Natural killer cell (primary cell): ENCODE measurements around the gene PRSS21. TPM values are rescaled to one million over a fixed set of nuclear protein-coding genes. Genes with fewer than 3 reads are reported as not detected.

Experiments
- ATAC-seq, 3 donors: fragments of 150-1000 bp in 2 of 3; fragments of 200-7000 bp in 1 of 3; cut with Tn5 transposase; 1 replicate in 1 of 3; 2 replicates in 2 of 3; pipeline ENCODE4 v1.10.0; 2021; ENCODE audit warnings: mild to moderate bottlenecking in 2 of 3, moderate library complexity in 2 of 3
- DNase-seq, 2 donors: peaks; one replicate each; pipeline versions ENCODE4 v3.0.0 to v3.0.0-alpha.2; 2013 to 2021; ENCODE audit warnings: mixed read lengths in 1 of 2
- H3K27ac ChIP-seq: one replicate; pipeline ENCODE4 v1.5.1; 2013; ENCODE audit warnings: mild to moderate bottlenecking, low read length
- H3K27me3 ChIP-seq: one replicate; pipeline ENCODE4 v1.6.1; 2013; ENCODE audit warnings: low read length; ENCODE audit not compliant: control insufficient read depth, insufficient read depth
- H3K36me3 ChIP-seq: one replicate; pipeline ENCODE4 v1.6.1; 2013; ENCODE audit warnings: low read length; ENCODE audit not compliant: control insufficient read depth, insufficient read depth
- H3K4me1 ChIP-seq: one replicate; pipeline ENCODE4 v1.6.1; 2013; ENCODE audit warnings: low read length; ENCODE audit not compliant: control insufficient read depth, insufficient read depth
- H3K4me3 ChIP-seq: one replicate; pipeline ENCODE4 v1.5.1; 2013; ENCODE audit warnings: low read length
- H3K9me3 ChIP-seq: one replicate; pipeline ENCODE4 v1.6.1; 2013; ENCODE audit warnings: low read length; ENCODE audit not compliant: control insufficient read depth, insufficient read depth
- H3K27ac Mint-ChIP-seq, 2 donors: one replicate each; pipeline ENCODE4 v1.8.0; 2022; ENCODE audit warnings: mild to moderate bottlenecking in 2 of 2, mixed read lengths in 2 of 2, moderate library complexity in 1 of 2
- H3K27me3 Mint-ChIP-seq, 2 donors: one replicate each; pipeline ENCODE4 v1.8.0; 2022; ENCODE audit warnings: low read depth in 2 of 2, mixed read lengths in 2 of 2
- H3K36me3 Mint-ChIP-seq: one replicate; pipeline ENCODE4 v1.8.0; 2022; ENCODE audit warnings: mixed read lengths
- H3K4me1 Mint-ChIP-seq, 2 donors: one replicate each; pipeline ENCODE4 v1.8.0; 2022; ENCODE audit warnings: mixed read lengths in 2 of 2
- H3K4me3 Mint-ChIP-seq: one replicate; pipeline ENCODE4 v1.8.0; 2022; ENCODE audit warnings: mild to moderate bottlenecking, moderate library complexity, mixed read lengths
- H3K9me3 Mint-ChIP-seq, 2 donors: one replicate each; pipeline ENCODE4 v1.8.0; 2022; ENCODE audit warnings: mixed read lengths in 2 of 2
- CTCF ChIP-seq: fragments of 200-600 bp; IDR thresholded peaks from one replicate; pipeline ENCODE4 v1.8.0; 2022; ENCODE audit warnings: antibody characterized with exemption
- WGBS: methylation state at CpG from one replicate; pipeline ENCODE4 v1.1.7; 2013; ENCODE audit warnings: missing lambda C conversion rate; ENCODE audit not compliant: insufficient coverage; 5-methylcytosine and 5-hydroxymethylcytosine counted together
- intact Hi-C: fragments of 100-400 bp; cut with micrococcal nuclease; formaldehyde crosslinking; loops from one replicate; pipeline ENCODE4 v1.14.2; 2022
- total RNA-seq, 4 donors: library from RNA; stranded (reverse); fragments of 120-200 nt in 1 of 4; gene quantifications; one replicate each; pipeline versions ENCODE4 v1.2.3 to v1.2.4, GENCODE V29; 2013 to 2022

The PRSS21 gene
- total RNA-seq, 3 donors from 2014 or later (not counting 1 experiment from before 2014, with no cell fraction given), result 0.64 to 6.6 TPM; not detected in 1

GRCh38 chr16:2815299-2815771 lies 1.7 kb upstream of the PRSS21 start:
- intact Hi-C loops, result no loop called here
- Mint-ChIP-seq H3K4me3 (no peak overlapping the region), H3K36me3 (no peaks in the 10 kb centered on the region), H3K4me1 (no peaks in the 10 kb centered on the region), H3K9me3 (no peaks in the 10 kb centered on the region), H3K27ac (no peak overlapping the region), H3K27me3 (no peaks in the 10 kb centered on the region)
- H3K4me1 ChIP-seq, result peaks cover 11% of the 10 kb centered on the region
- 89% methylated on average over 10 of the region's 10 CpGs for WGBS
- no peak overlapping the region for H3K27ac ChIP-seq
- H3K9me3 ChIP-seq, result no peaks in the 10 kb centered on the region
- H3K4me3 ChIP-seq, result no peak overlapping the region
- no peak for TF ChIP-seq CTCF
- no peaks in the 10 kb centered on the region for H3K36me3 ChIP-seq
- no peak for ATAC-seq
- no peak for DNase-seq
- H3K27me3 ChIP-seq, result no peaks in the 10 kb centered on the region

- H3K27ac ChIP-seq, result no peak overlapping the region
- H3K9me3 Mint-ChIP-seq, result no peaks in the 10 kb centered on the region
- WGBS, result 81% methylated on average over 68 of the region's 68 CpGs
- H3K36me3 ChIP-seq, result no peaks in the 10 kb centered on the region
- H3K36me3 Mint-ChIP-seq, result no peaks in the 10 kb centered on the region
- H3K27ac Mint-ChIP-seq, result no peak overlapping the region
- H3K27me3 ChIP-seq, result no peaks in the 10 kb centered on the region
- H3K27me3 Mint-ChIP-seq, result no peaks in the 10 kb centered on the region
- DNase-seq, result no peak
- no peaks in the 10 kb centered on the region for H3K9me3 ChIP-seq
- peak in 1 of 3 donors; percentile 23 for ATAC-seq
- no peak for TF ChIP-seq CTCF
- H3K4me1 ChIP-seq, result peaks cover 3% of the 10 kb centered on the region
- no peaks in the 10 kb centered on the region for H3K4me1 Mint-ChIP-seq
- intact Hi-C loops, result no loop called here
- H3K4me3 ChIP-seq, result no peak overlapping the region
- H3K4me3 Mint-ChIP-seq, result peak overlapping the region; percentile 57
These were observed 569 bp downstream of the PRSS21 start for GRCh38 chr16:2817340-2818271.

GRCh38 chr16:2818272-2818876 lies 1.3 kb downstream of the PRSS21 start:
- Histone ChIP-seq H3K9me3 (no peaks in the 10 kb centered on the region), H3K4me1 (peaks cover 3% of the 10 kb centered on the region), H3K27me3 (no peaks in the 10 kb centered on the region), H3K27ac (no peak overlapping the region), H3K36me3 (no peaks in the 10 kb centered on the region), H3K4me3 (no peak overlapping the region)
- Mint-ChIP-seq H3K4me3 (peak overlapping the region; percentile 28), H3K9me3 (no peaks in the 10 kb centered on the region), H3K36me3 (no peaks in the 10 kb centered on the region), H3K27me3 (no peaks in the 10 kb centered on the region), H3K27ac (no peak overlapping the region), H3K4me1 (no peaks in the 10 kb centered on the region)
- intact Hi-C loops, result no loop called here
- DNase-seq (no peak), ATAC-seq (no peak)
- no peak for TF ChIP-seq CTCF
- 93% methylated on average over 10 of the region's 10 CpGs for WGBS
